Progenitor cell of endocrine pancreas (in vitro differentiated cells): ENCODE measurements around the gene PITX1. TPM values are rescaled to one million over a fixed set of nuclear protein-coding genes. Genes with fewer than 3 reads are reported as not detected.

Experiments used
- DNase-seq: peaks from one replicate; pipeline ENCODE4 v3.0.0; 2021; ENCODE audit warnings: low spot score; ENCODE audit not compliant: unreplicated experiment
- H3K27ac Mint-ChIP-seq: 2 replicates; pipeline ENCODE4 v1.8.0; 2021; ENCODE audit warnings: mild to moderate bottlenecking, moderate library complexity, mixed read lengths
- H3K27me3 Mint-ChIP-seq: 2 replicates; pipeline ENCODE4 v1.8.0; 2021; ENCODE audit warnings: mixed read lengths
- H3K36me3 Mint-ChIP-seq: 2 replicates; pipeline ENCODE4 v1.8.0; 2022; ENCODE audit warnings: mixed read lengths; ENCODE audit not compliant: insufficient read depth
- H3K4me1 Mint-ChIP-seq: 2 replicates; pipeline ENCODE4 v1.8.0; 2021; ENCODE audit warnings: low read depth, mixed read lengths
- H3K4me3 Mint-ChIP-seq: 2 replicates; pipeline ENCODE4 v1.8.0; 2021; ENCODE audit warnings: low read depth, mild to moderate bottlenecking, moderate library complexity, mixed read lengths
- H3K9me3 Mint-ChIP-seq: 2 replicates; pipeline ENCODE4 v1.8.0; 2021; ENCODE audit warnings: low read depth, mixed read lengths
- total RNA-seq: library from RNA; stranded (reverse); gene quantifications from 2 replicates; pipeline ENCODE4 v1.2.1, GENCODE V29; 2021
- TF ChIP-seq, protein P1 (sequence below): fragments of 200-600 bp; sonication (generic); IDR thresholded peaks from one replicate; pipeline ENCODE4 v1.5.0; 2021; ENCODE audit warnings: antibody characterized with exemption, mild to moderate bottlenecking; ENCODE audit not compliant: unreplicated experiment

PITX1 gene
- total RNA-seq, 1 donor from 2014 or later = 16.2 TPM

DNA sequence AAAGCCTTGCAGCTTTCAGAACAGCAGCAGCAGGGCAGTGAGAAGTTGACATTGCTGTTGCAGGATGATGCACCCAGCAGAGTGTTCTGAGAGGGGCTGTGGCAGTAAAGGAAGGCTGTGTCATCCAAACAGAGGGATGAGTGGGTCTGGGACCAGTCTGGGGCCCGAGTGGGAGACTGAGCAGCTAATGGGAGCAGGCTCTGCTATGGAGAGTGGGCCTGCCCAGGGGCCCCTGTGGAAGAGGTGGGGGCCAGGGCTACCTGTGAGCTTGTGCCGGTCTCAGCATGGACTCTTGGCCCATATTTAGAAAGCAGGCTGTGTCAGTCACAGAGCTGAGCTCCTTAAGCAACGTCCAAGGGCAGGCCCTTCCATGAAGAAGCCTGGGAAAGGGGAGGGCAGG, 26.0 kb upstream of the PITX1 start:
- H3K27ac Mint-ChIP-seq = no peak overlapping the region
- no peak overlapping the region for H3K4me3 Mint-ChIP-seq
- no peaks in the 10 kb centered on the region for H3K36me3 Mint-ChIP-seq
- H3K27me3 Mint-ChIP-seq = peaks cover 44% of the 10 kb centered on the region
- TF ChIP-seq, protein P1, sequence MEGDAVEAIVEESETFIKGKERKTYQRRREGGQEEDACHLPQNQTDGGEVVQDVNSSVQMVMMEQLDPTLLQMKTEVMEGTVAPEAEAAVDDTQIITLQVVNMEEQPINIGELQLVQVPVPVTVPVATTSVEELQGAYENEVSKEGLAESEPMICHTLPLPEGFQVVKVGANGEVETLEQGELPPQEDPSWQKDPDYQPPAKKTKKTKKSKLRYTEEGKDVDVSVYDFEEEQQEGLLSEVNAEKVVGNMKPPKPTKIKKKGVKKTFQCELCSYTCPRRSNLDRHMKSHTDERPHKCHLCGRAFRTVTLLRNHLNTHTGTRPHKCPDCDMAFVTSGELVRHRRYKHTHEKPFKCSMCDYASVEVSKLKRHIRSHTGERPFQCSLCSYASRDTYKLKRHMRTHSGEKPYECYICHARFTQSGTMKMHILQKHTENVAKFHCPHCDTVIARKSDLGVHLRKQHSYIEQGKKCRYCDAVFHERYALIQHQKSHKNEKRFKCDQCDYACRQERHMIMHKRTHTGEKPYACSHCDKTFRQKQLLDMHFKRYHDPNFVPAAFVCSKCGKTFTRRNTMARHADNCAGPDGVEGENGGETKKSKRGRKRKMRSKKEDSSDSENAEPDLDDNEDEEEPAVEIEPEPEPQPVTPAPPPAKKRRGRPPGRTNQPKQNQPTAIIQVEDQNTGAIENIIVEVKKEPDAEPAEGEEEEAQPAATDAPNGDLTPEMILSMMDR = no peak
- DNase-seq = no peak
- no peaks in the 10 kb centered on the region for H3K4me1 Mint-ChIP-seq
- H3K9me3 Mint-ChIP-seq = no peaks in the 10 kb centered on the region

DNA sequence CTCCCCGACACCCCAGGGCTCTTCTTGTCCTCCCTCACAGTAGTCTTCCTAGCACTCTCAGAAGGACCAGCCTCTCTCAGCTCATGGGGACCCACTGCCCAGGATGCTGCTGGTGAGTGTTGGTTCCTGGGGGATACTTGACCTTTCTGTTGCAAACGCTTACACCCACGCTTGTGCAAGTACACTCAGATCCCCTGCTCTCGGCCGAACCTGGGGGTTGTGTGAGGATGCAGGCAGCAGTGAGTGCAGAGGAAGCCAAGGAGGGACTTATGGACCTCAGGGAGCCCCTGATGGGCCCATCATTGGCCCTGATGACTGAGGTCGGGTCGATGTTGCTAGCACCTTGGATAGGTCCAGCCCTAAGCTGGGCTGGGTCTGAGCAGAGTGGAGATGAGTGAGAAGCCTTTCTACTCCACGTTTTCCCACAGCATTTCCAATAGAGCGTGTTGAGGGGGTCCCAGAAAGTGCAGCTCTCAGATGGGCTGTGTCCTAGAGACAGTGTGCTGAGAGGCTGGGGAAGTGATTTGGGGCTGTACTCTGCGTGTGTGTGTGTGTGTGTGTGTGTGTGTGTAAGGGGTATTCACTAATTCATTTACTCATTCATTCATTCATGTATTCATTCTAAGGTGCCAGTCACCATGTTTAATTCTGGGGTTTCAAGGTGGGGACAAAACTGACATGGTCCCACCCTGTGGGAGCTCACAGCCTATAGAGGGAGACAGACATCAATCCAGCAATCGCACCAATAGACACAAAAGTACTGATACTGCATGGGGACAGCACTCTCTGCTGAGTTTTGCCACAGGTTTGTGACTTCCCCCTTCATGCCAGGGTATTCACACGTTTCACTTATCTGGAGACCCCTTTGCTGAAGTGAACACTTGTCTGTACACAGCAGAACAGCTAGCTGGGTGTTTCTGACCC, 25.2 kb upstream of the PITX1 start:
- peaks cover 50% of the 10 kb centered on the region for H3K27me3 Mint-ChIP-seq
- H3K4me1 Mint-ChIP-seq = peaks cover under 1% of the 10 kb centered on the region
- H3K9me3 Mint-ChIP-seq = no peaks in the 10 kb centered on the region
- no peak for DNase-seq
- H3K36me3 Mint-ChIP-seq = no peaks in the 10 kb centered on the region
- no peak overlapping the region for H3K4me3 Mint-ChIP-seq
- H3K27ac Mint-ChIP-seq = no peak overlapping the region
- TF ChIP-seq, protein P1 = no peak

DNA sequence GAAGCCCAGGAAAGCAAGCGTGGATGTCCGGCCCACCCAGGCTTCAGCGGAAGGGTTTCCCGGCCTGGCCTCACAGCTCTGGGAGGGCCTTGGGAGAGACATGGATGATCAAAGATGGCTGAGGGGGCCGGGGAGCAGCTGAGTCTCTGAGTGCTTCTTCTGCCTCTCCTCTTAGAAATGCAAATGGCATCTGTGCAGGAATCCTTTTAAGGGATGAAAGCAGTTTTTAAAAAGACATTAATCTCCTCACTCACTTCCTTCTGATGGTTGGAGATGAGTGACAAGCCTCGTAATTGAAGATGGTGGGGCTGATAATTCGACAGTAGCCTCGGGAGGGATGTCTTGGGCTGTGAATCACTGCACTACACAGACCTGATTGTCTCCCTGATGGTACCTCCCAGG, 24.3 kb upstream of the PITX1 start:
- Mint-ChIP-seq H3K27ac (no peak overlapping the region), H3K4me3 (no peak overlapping the region), H3K9me3 (no peaks in the 10 kb centered on the region), H3K4me1 (peaks cover 3% of the 10 kb centered on the region), H3K27me3 (peaks cover 59% of the 10 kb centered on the region), H3K36me3 (no peaks in the 10 kb centered on the region)
- DNase-seq = no peak
- TF ChIP-seq, protein P1 = no peak

DNA sequence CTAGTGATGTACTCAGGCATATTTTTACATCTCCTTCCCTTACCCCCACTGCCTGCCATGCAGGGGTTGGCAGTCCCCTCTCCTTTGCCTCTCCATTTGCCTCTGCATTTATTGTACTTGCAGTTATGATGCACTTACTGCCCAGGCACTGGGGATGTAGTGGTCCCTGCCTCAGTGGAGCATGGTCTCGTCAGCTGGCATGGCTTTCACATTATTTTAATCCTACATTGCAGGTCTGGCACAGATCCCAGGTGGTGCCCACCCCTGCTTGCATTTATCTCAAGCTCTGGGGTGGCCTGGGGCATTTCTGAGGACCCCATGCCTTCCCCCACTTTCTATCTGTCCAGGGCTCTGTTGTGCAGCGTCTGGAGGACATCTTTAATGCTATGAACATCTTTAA, 23.2 kb upstream of the PITX1 start:
- no peak for DNase-seq
- Mint-ChIP-seq H3K27ac (no peak overlapping the region), H3K9me3 (no peaks in the 10 kb centered on the region), H3K4me3 (no peak overlapping the region), H3K36me3 (no peaks in the 10 kb centered on the region), H3K4me1 (peaks cover 3% of the 10 kb centered on the region), H3K27me3 (peaks cover 67% of the 10 kb centered on the region)
- TF ChIP-seq, protein P1 = no peak

DNA sequence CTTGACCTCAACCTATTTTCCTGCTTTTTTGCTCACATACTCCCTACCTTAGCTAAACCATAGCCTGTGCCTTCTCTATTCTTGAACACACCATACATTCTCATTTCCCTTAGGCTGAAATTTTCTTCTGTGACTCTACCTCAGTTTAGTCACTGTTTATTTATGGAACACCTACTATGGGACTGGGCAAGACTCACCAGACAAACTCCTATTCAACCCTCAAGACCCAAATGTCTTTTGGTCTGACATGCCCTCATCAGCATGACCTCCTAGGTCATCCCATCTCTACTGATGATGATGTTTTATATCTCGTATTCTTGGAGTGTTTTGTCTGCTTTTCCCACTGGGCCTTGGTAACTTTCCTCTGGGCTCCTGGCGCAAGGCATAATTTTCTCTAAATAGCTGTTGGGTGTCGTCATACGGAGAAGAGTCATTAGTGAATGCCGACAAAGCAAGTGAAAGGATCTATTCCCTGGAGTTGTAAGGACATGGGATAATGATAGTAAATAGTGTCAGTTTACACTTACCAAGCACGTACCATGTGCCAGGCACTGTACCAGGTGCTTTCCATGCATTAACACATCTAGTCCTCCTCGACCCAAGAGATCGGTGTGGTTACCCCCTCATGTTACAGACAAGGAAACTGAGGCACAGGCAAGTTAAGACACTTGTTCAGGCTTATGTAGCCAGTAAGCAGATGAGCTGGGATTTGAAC, 22.4 kb upstream of the PITX1 start:
- H3K36me3 Mint-ChIP-seq = no peaks in the 10 kb centered on the region
- TF ChIP-seq, protein P1 = no peak
- DNase-seq = no peak
- peaks cover 3% of the 10 kb centered on the region for H3K4me1 Mint-ChIP-seq
- peaks cover 72% of the 10 kb centered on the region for H3K27me3 Mint-ChIP-seq
- H3K4me3 Mint-ChIP-seq = no peak overlapping the region
- no peak overlapping the region for H3K27ac Mint-ChIP-seq
- no peaks in the 10 kb centered on the region for H3K9me3 Mint-ChIP-seq
